Activated CD4-positive, alpha-beta T cell treated with anti-CD3 and anti-CD28 coated beads, Interleukin-10, Interleukin-2, amounts not matched to agents 100 ng/mL and 50 ng/mL, durations not matched to agents 16 hours and 8 hours (primary cell): ENCODE data around the gene SERPINA12.
"Not testable (repeated sequence)": the region's sequence is repeated elsewhere in the genome, so short reads cannot be mapped to it uniquely, and the experiment has no call there.

Source experiments
- DNase-seq: peaks from one replicate; pipeline ENCODE4 v3.0.0-alpha.2; 2020

Gene SERPINA12

DNA sequence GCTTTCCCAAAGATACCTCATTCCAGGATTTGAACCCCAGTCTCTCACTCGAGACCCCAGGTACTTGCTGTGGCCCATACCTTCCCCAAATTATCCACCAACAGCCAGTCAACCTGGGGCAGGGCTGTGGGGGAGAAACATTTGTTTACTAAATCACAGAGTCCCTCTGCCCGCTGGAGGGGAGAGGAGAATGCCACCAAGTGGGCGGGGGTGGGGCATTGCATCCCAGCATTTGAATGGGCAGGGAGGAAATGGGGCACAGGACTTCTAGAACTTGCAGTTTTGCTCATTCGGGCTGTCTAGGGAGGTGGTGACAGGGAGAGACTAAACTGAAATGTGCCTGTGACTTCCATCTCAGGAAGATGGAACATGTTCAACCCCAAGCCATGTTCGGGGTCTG lies 22.4 kb downstream of the SERPINA12 start:
- no peak for DNase-seq

DNA sequence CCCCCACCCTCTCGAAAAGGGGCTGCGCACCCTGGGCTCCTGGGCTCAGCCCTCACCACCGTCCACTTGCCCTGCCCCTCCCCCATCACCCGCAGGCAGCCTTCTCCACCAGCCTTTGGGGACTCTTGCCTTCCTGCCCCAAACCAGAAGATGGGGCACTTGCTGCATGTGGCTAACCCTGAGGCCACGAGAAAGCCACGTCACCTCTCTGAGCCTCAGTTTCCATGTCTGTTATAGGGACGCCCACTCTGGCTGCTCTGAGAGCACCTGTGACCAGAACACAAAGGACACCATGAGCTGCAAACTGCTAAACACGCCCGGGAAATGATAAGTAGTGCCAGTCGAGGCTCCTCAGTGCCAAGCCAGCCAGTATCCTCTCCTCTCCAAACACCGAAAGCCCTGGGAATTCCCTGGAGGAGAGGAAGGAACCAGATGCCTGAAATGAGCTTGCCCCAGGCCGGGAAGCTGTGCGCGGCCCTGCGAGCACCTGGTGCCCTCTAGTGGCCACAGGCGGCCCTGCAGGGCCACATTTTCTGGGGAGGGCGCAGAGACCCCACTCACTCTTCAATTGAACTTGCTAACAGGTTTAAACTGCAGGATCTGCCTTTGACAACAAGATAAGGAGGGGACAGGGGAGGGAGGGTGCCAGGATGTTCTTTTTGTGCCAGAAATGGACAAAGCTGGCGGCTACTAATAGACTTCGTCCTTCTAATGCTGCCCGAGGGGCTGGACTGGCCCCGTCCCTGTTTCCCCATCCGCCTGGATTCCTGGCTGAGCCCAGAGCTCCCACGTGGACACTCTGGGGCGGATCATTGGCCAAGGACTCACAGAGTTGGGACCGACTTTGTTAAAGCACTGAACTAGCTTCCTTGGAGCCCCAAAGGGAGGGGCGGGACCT lies 23.1 kb downstream of the SERPINA12 start:
- peak; percentile 42 for DNase-seq

DNA sequence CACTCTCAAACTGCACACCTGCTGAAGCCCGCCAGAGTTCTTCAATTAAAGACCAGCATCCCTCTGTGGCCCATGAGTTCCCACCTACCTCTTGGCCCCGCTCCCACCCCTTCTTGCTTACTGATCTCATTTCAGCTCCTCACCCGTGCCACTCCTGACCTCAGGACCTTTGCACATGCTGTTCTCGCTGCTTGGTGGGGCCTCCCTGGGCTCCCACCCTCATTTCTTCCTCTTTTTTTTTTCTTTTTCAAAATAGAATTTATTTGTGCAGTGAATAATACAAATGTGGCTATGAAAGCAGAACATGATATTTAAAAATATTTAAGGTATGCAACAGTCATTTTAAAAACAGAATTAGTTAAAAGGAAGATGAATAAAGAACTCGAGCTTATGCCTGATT lies 24.8 kb downstream of the SERPINA12 start:
- no peak for DNase-seq

DNA sequence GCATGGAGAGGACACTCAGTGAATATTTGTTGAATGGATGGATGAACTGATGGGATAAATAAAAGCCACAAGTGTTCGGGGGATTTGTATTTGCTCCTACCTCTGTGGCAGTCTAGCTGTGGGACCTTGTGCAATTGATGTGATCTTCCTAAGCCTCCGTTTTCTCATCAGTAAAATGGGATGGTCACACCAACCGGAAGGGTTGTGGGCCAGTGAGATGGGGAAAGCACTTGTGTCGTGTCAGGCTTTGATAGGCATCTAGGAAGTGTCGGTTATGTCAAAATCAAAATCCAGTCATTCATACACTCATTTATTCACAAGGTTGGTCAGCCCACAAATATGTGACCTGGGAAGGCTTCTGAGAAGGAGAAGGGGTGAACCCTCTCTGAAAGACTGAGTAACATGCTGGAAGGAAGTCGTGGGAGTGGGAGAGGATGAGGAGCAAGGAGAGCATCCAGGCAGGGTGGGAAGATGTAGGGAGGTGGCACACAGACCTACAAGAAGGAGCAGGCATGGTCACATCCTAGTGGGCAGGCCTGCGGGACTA lies 25.5 kb downstream of the SERPINA12 start:
- DNase-seq, result no peak

DNA sequence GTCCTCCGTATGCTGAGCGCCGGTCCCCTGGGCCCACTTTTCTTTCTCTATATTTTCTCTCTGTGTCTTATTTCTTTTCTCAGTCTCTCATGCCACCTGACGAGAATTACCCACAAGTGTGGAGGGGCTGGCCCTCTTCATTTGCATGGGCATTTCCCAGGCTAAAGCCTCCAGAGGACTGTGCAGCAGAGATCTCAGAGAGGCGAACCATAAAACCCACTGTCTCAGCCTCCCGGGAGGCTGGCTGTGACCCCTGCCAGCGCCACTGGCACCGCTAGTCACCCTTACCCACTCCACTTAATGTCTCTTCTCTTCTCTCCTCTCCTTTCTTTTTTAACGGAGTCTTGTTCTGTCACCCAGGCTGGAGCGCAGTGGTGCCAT lies 26.2 kb downstream of the SERPINA12 start:
- DNase-seq, result no peak

DNA sequence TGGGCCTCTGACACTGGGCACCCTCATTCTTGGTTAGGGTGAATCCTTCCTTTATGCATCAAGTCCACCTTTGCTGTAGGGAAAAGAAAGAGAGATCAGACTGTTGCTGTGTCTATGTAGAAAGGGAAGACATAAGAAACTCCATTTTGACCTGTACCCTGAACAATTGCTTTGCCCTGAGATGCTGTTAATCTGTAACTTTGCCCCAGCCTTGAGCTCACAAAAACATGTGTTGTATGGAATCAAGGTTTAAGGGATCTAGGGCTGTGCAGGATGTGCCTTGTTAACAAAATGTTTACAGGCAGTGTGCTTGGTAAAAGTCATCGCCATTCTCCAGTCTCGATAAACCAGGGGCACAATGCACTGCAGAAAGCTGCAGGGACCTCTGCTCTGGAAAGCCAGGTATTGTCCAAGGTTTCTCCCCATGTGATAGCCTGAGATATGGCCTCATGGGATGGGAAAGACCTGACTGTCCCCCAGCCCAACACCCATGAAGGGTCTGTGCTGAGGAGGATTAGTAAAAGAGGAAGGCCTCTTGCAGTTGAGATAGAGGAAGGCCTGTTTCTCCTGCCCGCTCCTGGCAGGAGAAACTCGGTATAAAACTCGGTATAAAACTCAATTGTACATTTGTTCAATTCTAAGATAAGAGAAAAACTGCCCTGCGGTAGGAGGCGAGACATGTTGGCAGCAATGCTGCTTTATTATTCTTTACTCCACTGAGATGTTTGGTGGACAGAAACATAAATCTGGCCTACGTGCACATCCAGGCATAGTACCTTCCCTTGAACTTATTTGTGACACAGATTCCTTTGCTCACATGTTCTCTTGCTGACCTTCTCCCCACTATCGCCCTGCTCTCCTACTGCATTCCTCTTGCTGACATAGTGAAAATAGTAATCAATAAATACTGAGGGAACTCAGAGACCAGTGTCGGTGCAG lies 26.9 kb downstream of the SERPINA12 start:
- DNase-seq, result not testable (repeated sequence)

DNA sequence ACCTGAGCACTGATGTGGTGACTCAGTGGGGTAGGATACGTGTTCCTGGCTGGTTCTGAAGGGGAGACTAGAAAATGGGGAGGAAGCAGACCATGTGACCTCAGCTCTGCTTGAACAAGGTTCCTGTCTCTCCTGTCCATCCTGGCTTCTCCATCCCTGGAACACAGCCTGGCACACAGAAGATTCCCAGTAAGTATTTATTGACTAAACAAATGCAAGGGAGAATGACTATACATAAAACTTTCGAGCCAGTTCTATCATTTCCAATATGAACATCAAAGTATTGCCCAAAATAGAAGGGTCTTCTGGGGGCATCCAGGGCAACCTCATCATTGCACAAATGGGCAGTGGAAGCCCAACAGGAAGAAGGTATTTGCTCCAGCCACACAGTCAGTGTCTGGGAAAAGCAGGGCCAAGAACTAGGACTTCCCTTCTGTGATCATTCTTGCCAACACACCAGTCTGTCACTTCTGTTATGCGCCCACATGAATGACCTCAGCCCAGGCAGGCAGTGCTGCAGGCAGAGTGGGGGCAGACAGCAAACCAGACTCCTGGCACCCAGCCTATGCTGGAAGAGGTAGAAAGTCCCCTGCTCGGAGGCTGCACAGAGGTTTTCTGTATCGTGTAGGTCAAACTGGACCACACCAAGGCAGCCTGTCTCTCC lies 27.7 kb downstream of the SERPINA12 start:
- no peak for DNase-seq

DNA sequence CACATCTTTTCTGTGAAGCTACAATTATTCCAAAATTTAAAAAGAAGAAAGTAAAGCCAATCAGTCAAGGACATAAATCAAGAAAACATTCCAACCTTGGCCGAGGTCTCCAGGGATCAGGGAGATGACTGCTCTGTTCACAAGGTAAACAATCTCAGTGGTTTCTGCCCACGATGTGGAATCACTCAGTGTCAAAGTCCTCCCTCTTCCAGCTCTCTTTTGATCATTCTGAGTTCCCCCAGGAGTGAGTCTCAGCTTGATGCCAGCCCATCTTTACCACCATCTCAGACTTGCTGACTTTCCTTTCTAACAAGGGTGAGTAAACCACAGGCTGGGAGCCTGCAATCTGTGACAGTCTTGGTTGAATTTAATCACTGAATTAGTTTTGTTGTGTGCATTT lies 28.5 kb downstream of the SERPINA12 start:
- no peak for DNase-seq

DNA sequence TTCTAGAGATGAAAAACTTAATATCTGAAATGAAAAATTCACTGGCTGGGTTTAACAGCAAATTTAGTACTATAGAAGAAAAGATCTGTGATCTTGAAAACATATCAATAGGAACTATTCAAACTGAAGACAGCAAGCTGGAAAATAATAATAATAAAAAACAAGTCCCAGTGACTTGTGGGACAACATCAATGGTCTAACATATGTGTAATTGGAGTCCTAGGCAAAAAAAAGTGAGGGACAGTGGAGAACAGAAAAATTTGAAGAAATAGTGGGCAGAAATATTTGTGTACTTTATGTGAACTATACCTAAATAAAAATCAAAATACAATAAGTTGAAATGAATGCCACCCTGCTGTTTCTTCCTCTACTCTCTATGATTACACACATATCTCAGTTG lies 30.8 kb downstream of the SERPINA12 start:
- DNase-seq, result no peak

DNA sequence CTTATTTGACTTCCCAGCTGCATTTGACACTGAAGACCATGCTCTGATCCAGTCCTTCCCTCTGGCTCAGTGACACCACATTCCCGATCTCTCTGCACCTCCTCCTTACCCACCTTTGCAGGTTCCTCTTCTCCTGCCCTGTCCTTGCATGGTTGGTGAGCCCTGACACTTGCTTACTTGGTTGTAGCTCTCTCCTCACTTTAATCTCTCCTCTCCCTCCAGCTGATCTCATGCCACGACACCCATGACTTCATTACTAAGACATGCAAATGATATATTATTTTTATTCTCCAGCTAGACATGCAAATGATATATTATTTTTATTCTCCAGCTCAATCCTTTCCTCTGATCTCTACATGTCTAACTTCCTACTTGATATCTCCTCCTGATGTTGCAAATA lies 33.2 kb downstream of the SERPINA12 start, which contains the start of gene SERPINA9:
SERPINA9 (minus strand) TSS at position 175 of the 400 bp plus-strand sequence. CDS start 6,357 bp downstream, outside the sequence.
- no peak for DNase-seq

DNA sequence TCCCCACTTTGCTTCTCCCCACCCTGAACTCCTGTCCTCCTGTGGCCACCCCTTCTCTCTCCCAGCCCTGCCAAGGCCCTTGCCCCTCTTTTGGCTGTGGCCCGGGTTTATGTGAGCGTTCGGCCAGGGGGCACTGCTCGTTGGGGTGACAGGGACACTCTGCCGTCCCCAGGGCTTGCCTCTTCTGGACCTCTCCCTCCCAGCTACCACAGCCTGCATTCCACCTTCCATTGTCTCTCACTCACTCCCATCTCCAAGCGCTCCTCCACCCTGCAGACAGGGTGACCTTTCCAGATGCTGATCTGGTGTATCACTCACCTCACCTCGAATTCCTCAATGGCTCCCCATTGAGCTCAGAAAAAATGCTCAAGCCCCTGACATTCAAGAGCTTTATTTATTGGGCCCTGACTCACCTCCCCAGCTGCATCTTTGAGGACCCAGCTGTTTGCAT lies 34.7 kb downstream of the SERPINA12 start:
- DNase-seq, result no peak

DNA sequence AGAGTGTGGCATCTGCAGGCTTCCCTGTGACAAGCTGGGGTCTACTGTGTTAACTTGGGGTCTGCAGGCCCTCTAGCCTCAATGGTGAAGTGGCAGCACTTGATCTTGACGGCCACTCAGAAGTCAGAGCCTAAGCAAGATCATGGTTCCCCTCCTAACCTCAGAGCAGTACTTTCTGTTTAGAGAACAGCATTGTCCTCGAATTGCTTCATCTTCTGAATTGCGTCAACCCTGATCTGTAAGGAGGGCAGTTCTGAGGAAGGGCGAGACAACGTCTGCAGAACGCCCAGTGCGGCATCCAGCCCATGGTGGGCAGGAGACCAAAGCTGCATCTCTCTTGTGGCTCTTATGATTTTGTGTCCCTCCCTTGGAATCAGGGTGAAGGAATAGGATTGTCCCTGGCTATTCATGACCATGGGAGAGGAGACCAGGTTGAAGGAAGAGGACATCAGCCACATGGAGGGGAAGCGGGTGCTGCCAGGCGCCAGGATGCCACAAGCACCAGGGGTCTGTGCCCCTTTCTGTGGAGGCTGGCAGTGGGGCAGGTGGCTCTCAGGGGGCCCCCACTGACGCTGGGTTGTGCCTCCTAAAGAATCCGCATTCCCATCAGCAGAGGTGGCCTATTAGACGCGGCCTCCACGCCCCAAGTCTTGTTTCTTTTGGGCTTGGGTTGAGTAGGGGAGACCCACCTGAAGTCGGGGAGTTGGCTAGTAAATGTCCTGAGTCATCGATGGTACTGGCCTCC lies 35.4 kb downstream of the SERPINA12 start:
- no peak for DNase-seq

DNA sequence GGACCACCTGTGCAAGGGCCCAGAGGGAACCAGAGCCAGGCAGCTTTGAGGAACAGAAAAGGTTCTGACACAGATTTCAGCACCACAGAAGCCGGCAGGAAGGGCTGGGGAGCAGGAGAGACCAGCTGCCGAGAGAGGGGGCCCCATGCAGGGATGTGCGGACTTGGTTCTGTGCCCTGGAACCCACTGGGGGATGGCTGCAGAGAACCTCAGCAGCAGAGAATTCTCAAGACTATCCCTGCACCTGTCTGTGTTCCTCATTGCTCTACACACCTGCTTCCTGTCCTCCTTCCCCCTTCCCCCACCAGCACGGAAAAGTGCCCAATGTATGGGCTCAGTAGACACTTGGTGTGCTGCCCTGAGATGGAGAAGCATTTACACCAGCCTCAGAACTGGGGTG lies 36.4 kb downstream of the SERPINA12 start:
- DNase-seq, result no peak

DNA sequence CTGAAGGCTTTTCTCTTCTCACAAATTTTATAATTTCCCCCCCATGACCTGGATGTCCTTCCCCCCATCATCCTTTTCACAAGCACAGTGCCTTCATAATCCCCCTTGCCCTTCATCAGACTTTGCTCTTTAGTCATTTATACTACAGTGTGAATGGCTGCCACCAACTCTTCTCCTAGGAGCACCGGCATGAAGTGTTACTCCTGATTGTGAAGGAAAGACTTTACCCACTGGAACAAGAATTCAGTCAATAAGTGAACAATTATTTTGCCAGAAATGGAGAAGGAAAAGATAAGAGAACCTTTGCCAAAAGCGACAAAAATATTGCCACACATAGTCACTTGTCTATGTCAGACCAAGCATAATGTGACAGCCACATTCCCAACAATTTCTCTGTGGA lies 38.2 kb downstream of the SERPINA12 start:
- DNase-seq, result no peak

DNA sequence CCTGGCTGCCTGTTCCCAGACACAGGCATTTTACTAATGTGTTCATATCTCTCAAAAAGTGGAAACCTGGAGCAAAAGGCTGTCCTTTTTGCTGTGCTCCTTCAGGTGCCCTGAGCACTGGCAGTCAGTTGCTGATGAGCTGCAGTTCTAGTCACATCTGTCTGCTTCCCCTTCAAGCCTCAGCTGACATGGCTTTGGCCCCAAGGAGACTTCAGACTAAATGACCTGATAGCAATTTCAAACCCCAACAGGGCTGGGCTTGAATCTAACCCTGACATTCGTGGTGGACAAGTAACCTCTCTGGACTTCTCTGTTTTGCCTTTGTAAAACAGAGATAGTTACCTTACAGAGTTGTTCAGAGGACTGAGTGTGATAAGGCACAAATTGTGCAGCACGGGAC lies 39.0 kb downstream of the SERPINA12 start:
- no peak for DNase-seq

DNA sequence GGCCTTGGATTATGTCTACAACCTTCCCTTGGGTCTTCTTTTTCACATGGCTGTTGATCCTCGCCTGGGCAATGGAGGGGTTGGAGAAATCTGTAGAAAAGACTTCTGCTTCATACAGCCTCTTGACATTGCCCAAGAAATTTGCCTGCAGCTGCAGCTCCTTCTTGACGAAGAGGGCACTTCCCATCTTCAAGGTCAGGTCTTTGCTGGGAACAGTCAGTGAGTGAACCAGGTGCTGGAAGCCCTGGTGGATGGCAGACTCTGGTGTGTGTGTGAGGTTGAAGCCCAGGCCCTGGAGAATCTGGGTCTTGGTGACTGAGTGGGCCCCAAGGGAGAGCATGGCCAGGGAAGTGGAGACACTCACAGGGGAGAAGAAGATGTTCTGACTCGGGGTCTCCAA lies 40.0 kb downstream of the SERPINA12 start:
- DNase-seq, result no peak

DNA sequence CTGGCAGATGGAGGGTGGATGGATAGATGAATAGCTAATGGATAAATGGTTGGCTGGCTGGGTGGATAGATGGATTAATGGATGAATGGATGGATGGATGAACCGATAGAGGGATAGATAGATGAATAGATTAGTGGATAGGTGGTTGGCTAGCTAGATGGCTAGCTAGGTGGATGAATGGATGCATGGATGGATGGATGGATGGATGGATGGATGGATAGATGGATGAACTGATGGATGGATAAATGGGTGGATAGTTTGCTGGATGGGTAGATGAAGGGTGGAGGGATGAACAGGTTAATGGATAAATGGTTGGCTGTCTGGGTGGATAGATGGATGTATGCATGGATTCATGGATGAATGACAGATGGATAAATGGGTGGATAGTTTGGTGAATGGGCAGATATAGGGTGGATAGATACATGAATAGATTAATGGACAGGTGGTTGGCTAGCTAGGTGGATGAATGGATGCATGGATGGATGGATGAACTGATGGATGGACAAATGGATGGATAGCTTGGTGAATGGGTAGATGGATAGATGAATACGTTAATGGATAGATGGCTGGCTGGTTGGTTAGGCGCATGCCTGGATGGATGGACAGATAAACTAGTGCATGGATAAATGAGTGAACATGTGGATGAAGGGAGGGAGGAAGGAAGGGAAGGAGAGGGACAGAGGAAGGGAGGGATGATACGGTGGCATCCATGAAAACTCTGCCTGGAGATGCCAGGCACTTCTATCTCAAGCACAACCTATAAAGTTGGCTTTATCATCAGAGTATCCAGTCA lies 41.3 kb downstream of the SERPINA12 start:
- DNase-seq, result no peak

DNA sequence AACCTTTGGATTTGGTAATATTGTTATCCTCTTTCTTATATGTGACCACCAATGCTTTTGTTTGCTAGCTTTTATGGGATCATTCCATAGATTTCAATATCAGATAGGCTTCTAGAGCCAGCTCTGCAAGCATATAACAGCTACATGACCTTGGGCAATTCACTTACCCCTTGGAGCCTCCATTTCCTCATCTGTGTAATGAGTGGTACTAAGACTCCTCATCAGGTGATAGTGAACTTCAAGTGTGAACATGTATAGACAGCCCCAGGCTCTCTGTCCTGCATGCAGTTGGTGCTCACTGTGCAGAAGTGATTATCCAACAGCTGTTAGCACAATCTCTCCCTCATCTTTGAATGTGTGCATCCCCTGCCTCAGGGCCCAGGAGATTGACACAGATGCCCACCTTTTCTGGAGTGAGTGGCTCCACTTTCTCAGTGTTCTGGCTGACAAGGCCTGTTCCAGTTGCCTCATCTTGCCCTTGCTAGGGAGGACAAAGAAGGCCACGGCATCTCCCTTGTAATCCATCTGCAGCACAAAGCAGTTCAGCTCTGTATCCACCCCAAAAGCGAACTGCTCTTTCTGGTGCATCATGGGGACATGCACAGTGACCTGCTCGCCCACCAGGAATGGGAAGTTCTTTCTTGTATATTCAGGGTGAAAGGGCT lies 42.4 kb downstream of the SERPINA12 start:
- DNase-seq, result no peak

DNA sequence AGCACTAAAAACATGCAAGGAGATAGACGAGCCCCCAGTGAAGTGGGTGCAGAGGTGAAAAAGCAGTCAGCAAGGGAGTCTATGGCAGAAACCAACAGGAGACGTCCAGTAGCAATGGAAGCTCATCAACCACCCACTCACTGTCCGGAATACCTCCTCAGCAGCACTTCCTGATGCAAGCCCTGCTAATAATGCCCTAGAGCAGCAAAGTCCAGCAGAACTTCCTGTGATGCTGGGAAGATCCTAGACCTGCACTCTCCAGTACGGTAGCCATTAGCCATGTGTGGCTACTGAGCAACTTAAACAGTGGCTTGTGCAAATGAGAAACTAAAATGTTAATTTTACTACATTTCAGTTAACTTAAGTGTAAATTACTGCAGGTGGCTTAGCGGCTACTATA lies 44.2 kb downstream of the SERPINA12 start:
- DNase-seq, result no peak

DNA sequence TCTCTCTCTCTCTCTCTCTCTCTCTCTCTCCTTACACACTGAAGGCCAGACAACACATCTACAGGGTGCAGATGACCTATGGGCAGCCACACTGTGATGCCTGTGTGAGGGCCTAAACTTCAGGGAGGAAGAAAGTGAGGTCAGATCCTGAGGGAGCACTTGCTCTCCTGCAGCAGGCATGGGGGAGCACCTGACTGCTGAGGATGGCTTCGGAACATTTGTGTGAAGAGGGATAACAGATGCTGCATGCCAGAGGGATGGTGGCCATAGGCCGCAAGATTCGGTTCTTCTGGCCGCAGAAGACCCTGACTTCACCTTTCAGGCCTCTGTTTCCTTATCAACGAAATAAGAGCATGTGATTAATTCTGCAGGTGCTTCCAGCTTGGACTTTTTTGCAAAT lies 45.0 kb downstream of the SERPINA12 start:
- no peak for DNase-seq
